Left lung (tissue), 10 donors: ENCODE data around the gene TMEM94. TPM values are rescaled to one million over a fixed set of nuclear protein-coding genes. Genes with fewer than 3 reads are reported as not detected.

Experiments
- ATAC-seq: fragments of 200-7000 bp; cut with Tn5 transposase; one replicate; pipeline ENCODE4 v1.9.1; 2020; ENCODE audit warnings: moderate library complexity
- DNase-seq, 4 donors: peaks; one replicate each; pipeline ENCODE4 v3.0.0-alpha.2; 2013 to 2020
- H3K27ac ChIP-seq, 2 donors: fragments of 200-600 bp; sonication (generic) in 1 of 2; one replicate each; pipeline versions ENCODE4 v1.5.0 to v1.8.0; 2020 to 2021
- H3K27me3 ChIP-seq, 2 donors: fragments of 200-600 bp; sonication (generic) in 1 of 2; one replicate each; pipeline versions ENCODE4 v1.5.0 to v1.8.0; 2020 to 2021
- H3K36me3 ChIP-seq, 2 donors: fragments of 200-600 bp; sonication (generic) in 1 of 2; one replicate each; pipeline versions ENCODE4 v1.5.0 to v1.8.0; 2020 to 2021
- H3K4me1 ChIP-seq, 2 donors: fragments of 200-600 bp; one replicate each; pipeline ENCODE4 v1.8.0; 2021
- H3K4me3 ChIP-seq, 2 donors: fragments of 200-600 bp; sonication (generic) in 1 of 2; one replicate each; pipeline versions ENCODE4 v1.5.0 to v1.8.0; 2020 to 2021; ENCODE audit warnings: mild to moderate bottlenecking in 1 of 2
- H3K9me3 ChIP-seq, 2 donors: fragments of 200-600 bp; sonication (generic) in 1 of 2; one replicate each; pipeline versions ENCODE4 v1.5.0 to v1.8.0; 2020 to 2021
- CTCF ChIP-seq, 2 donors: fragments of 200-600 bp; sonication (generic) in 1 of 2; IDR thresholded peaks; one replicate each; pipeline versions ENCODE4 v1.5.0 to v1.8.0; 2021; ENCODE audit warnings: antibody characterized with exemption in 2 of 2
- intact Hi-C, 2 donors: fragments of 100-400 bp; cut with DNase I; formaldehyde crosslinking; loops; one replicate each; pipeline versions ENCODE4 v1.11.2 to v1.14.2; 2022
- polyA plus RNA-seq, 6 donors: library from polyadenylated mRNA; unstranded; fragments of 120-200 nt; gene quantifications; one replicate each; pipeline ENCODE4 v1.2.1, GENCODE V29; 2013; ENCODE audit not compliant: insufficient read length in 6 of 6
- total RNA-seq, 2 donors: library from RNA; stranded (reverse); fragmentation: NEBNext Ultra II Directional; extraction: Animal tissue kit (Norgen Biotek cat#: 25700); gene quantifications; one replicate each; pipeline ENCODE4 v1.2.1, GENCODE V29; 2021
- donor health status: DM: no; HTN: yes; CAD: no.
- donor health status: DM: no; HTN: no; CAD: no.

Gene TMEM94
- total and polyA plus RNA-seq, 8 donors = 68.4 to 91.7 (median 77.7) TPM

- Histone ChIP-seq H3K27ac (no peak overlapping the region), H3K27me3 (no peaks in the 10 kb centered on the region), H3K4me3 (no peak overlapping the region), H3K9me3 (no peaks in the 10 kb centered on the region), H3K36me3 (peaks cover 0 to 74% of the 10 kb centered on the region in 2 donors), H3K4me1 (peaks cover 5 to 36% of the 10 kb centered on the region in 2 donors)
- ATAC-seq = no peak
- intact Hi-C loops = no loop called here
- TF ChIP-seq CTCF (IDR thresholded peaks at IDR 0.05) = no peak
- DNase-seq = peak in 1 of 4 donors; percentile 51
Observed at GRCh38 chr17:75491680-75492079, 35.2 kb downstream of the TMEM94 start.

GRCh38 chr17:75492555-75493168 lies 36.2 kb downstream of the TMEM94 start:
- TF ChIP-seq CTCF (IDR thresholded peaks at IDR 0.05) = no peak
- peaks cover 0 to 26% of the 10 kb centered on the region in 2 donors for H3K4me1 ChIP-seq
- intact Hi-C loops = no loop called here
- no peak overlapping the region for H3K4me3 ChIP-seq
- no peaks in the 10 kb centered on the region for H3K9me3 ChIP-seq
- ATAC-seq (no peak), DNase-seq (peak in 1 of 4 donors; percentile 77)
- peaks cover 0 to 84% of the 10 kb centered on the region in 2 donors for H3K36me3 ChIP-seq
- H3K27ac ChIP-seq = no peak overlapping the region
- no peaks in the 10 kb centered on the region for H3K27me3 ChIP-seq

- intact Hi-C loops = no loop called here
- Histone ChIP-seq H3K27ac (no peak overlapping the region), H3K36me3 (peaks cover 0 to 93% of the 10 kb centered on the region in 2 donors), H3K4me3 (no peak overlapping the region), H3K27me3 (no peaks in the 10 kb centered on the region), H3K4me1 (peaks cover 0 to 27% of the 10 kb centered on the region in 2 donors), H3K9me3 (no peaks in the 10 kb centered on the region)
- TF ChIP-seq CTCF (IDR thresholded peaks at IDR 0.05) = no peak
- ATAC-seq (no peak), DNase-seq (peak in 1 of 4 donors; percentile 62)
Observed at GRCh38 chr17:75493476-75494129, 37.2 kb downstream of the TMEM94 start.

GRCh38 chr17:75494326-75494877 lies 38.0 kb downstream of the TMEM94 start:
- Histone ChIP-seq H3K27me3 (no peaks in the 10 kb centered on the region), H3K4me3 (no peak overlapping the region), H3K9me3 (no peaks in the 10 kb centered on the region), H3K4me1 (peaks cover 0 to 29% of the 10 kb centered on the region in 2 donors), H3K27ac (no peak overlapping the region), H3K36me3 (peaks cover 0 to 97% of the 10 kb centered on the region in 2 donors)
- no peak for TF ChIP-seq CTCF (IDR thresholded peaks at IDR 0.05)
- ATAC-seq = no peak
- intact Hi-C loops = no loop called here
- peak in 1 of 4 donors; percentile 61 for DNase-seq

GRCh38 chr17:75496005-75496404 lies 39.6 kb downstream of the TMEM94 start:
- H3K27ac ChIP-seq = no peak overlapping the region
- DNase-seq (no peak), ATAC-seq (no peak)
- H3K4me1 ChIP-seq = peaks cover 0 to 26% of the 10 kb centered on the region in 2 donors
- TF ChIP-seq CTCF (IDR thresholded peaks at IDR 0.05) = no peak
- intact Hi-C loops = no loop called here
- peaks cover 0 to 99% of the 10 kb centered on the region in 2 donors for H3K36me3 ChIP-seq
- no peaks in the 10 kb centered on the region for H3K9me3 ChIP-seq
- H3K27me3 ChIP-seq = no peaks in the 10 kb centered on the region
- H3K4me3 ChIP-seq = no peak overlapping the region
